C4-2B (cell line): ENCODE results near the gene DBN1.

Experiments
- CTCF ChIP-seq: fragments of 450-650 bp; conservative IDR thresholded peaks from 2 replicates; pipeline ENCODE4 v1.5.1; 2017; ENCODE audit warnings: mild to moderate bottlenecking
- ZFX ChIP-seq: fragments of 450-650 bp; IDR thresholded peaks from 2 replicates; pipeline ENCODE4 v1.6.1; 2017

- TF ChIP-seq CTCF, result no peak
- TF ChIP-seq ZFX, result no peak
Measured at GRCh38 chr5:177520271-177520670, 46.8 kb upstream of the DBN1 start.
